ENCODE results near the gene RTRAF. TPM values are rescaled to one million over a fixed set of nuclear protein-coding genes. Genes with fewer than 3 reads are reported as not detected.

RTRAF gene
- total and polyA plus RNA-seq, 10 of the 15 experiments (the other 5 are each of a cell fraction or from before 2014, with no cell fraction given) = 248 to 540 (median 368) TPM

DNA sequence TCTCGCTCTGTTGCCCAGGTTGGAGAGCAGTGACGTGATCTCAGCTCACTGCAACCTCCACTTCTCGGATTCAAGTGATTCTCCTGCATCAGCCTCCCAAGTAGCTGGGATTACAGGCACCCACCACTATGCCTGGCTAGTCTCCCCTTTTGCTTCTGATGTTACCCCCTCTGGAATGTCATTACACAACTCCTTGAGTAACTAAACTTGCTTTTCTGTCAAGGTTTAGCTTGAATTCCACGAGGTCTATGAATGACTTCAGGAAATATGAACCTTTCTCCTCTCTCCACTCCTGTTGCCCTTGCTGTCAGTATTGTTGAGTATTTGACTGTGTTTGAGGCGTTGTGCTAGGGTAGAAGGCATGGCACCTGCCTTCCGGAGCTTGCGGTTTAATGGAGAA is 16.8 kb upstream of the RTRAF start (continued):
- TF ChIP-seq SRF (IDR thresholded peaks at IDR 0.05; ENCODE audit: low read depth in 2 of 2, low read length in 2 of 2) = no peak
- no peak for TF ChIP-seq STAT3 (IDR thresholded peaks at IDR 0.05; ENCODE audit: low read depth, low read length)

DNA sequence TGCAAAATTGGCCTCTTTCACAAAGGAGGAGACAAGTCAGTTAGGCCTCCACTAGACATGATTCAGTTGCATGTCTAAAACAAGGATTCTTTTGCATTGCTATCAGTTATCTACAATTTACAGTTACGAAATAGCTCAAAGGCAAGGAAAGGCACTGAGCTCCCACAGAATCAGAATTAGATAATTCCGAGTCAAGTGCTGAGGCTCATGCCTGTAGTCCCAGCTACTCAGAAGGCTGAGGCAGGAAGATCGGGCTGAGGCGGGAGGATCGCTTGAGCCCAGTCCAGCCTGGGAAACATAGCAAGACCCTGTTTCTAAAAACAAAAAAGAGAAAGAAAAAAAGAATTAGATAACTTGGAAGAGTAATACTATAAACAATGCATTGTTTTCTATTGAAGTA is 12.3 kb upstream of the RTRAF start:
- no peak overlapping the region for H2AFZ ChIP-seq (ENCODE audit: control insufficient read depth, low read depth, low read length)
- H3K79me2 ChIP-seq (ENCODE audit: control insufficient read depth, insufficient read depth, low read length) = no peaks in the 10 kb centered on the region
- ATAC-seq = no peak
- H3K9ac ChIP-seq (ENCODE audit: control insufficient read depth, insufficient read depth, low read length) = no peak overlapping the region
- peaks cover 3% of the 10 kb centered on the region for H3K4me1 ChIP-seq (ENCODE audit: control insufficient read depth, insufficient read depth, low read length)
- no peak for TF ChIP-seq SREBF2 (IDR thresholded peaks at IDR 0.05; ENCODE audit: low read length)
- TF ChIP-seq RBBP5 (conservative IDR thresholded peaks at IDR 0.05) = no peak
- TF ChIP-seq, protein P1, sequence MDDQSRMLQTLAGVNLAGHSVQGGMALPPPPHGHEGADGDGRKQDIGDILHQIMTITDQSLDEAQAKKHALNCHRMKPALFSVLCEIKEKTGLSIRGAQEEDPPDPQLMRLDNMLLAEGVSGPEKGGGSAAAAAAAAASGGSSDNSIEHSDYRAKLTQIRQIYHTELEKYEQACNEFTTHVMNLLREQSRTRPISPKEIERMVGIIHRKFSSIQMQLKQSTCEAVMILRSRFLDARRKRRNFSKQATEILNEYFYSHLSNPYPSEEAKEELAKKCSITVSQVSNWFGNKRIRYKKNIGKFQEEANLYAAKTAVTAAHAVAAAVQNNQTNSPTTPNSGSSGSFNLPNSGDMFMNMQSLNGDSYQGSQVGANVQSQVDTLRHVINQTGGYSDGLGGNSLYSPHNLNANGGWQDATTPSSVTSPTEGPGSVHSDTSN (IDR thresholded peaks at IDR 0.05; ENCODE audit: insufficient replicate concordance, low read depth, low read length) = no peak
- no peak for TF ChIP-seq CREB1 (IDR thresholded peaks at IDR 0.05; ENCODE audit: low read depth)
- TF ChIP-seq ATF7 (IDR thresholded peaks at IDR 0.05; ENCODE audit: low read depth) = no peak
- TF ChIP-seq HCFC1 (IDR thresholded peaks at IDR 0.05; ENCODE audit: low read length) = no peak
- TF ChIP-seq, protein P2, sequence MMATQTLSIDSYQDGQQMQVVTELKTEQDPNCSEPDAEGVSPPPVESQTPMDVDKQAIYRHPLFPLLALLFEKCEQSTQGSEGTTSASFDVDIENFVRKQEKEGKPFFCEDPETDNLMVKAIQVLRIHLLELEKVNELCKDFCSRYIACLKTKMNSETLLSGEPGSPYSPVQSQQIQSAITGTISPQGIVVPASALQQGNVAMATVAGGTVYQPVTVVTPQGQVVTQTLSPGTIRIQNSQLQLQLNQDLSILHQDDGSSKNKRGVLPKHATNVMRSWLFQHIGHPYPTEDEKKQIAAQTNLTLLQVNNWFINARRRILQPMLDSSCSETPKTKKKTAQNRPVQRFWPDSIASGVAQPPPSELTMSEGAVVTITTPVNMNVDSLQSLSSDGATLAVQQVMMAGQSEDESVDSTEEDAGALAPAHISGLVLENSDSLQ (IDR thresholded peaks at IDR 0.05) = no peak
- no peak for TF ChIP-seq ZZZ3 (IDR thresholded peaks at IDR 0.05; ENCODE audit: control insufficient read depth, insufficient read length, low read depth)
- TF ChIP-seq KDM1A (IDR thresholded peaks at IDR 0.05; ENCODE audit: borderline replicate concordance) = no peak
- TF ChIP-seq, protein P3, sequence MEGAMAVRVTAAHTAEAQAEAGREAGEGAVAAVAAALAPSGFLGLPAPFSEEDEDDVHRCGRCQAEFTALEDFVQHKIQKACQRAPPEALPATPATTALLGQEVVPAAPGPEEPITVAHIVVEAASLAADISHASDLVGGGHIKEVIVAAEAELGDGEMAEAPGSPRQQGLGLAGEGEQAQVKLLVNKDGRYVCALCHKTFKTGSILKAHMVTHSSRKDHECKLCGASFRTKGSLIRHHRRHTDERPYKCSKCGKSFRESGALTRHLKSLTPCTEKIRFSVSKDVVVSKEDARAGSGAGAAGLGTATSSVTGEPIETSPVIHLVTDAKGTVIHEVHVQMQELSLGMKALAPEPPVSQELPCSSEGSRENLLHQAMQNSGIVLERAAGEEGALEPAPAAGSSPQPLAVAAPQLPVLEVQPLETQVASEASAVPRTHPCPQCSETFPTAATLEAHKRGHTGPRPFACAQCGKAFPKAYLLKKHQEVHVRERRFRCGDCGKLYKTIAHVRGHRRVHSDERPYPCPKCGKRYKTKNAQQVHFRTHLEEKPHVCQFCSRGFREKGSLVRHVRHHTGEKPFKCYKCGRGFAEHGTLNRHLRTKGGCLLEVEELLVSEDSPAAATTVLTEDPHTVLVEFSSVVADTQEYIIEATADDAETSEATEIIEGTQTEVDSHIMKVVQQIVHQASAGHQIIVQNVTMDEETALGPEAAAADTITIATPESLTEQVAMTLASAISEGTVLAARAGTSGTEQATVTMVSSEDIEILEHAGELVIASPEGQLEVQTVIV (IDR thresholded peaks at IDR 0.05; ENCODE audit: borderline replicate concordance, partially characterized antibody) = no peak
- WGBS (ENCODE audit: insufficient coverage, insufficient replicate concordance, low lambda C conversion rate, missing lambda C conversion rate) = 87% methylated on average over 5 of the region's 5 CpGs
- H3K9me3 ChIP-seq (replicated peaks; ENCODE audit: control insufficient read depth, insufficient read depth, low read length) = no peaks in the 10 kb centered on the region
- SMC1A ChIA-PET (ENCODE audit: uncharacterized antibody, unreplicated experiment) = interaction anchor here (1.0 to 4.3 kb wide), 8 partner anchors 9 to 693 kb away, joined by 3 to 30 read pairs (median 12); partner anchors contain the start of gene GNG2
- H4K20me1 ChIP-seq (ENCODE audit: control insufficient read depth, insufficient read depth) = no peaks in the 10 kb centered on the region
- POLR2A ChIA-PET = no interaction called here
- no peak overlapping the region for H3K27ac ChIP-seq (ENCODE audit: control insufficient read depth, insufficient read depth)
- H3K36me3 ChIP-seq (ENCODE audit: control insufficient read depth in 2 of 2, insufficient read depth in 2 of 2, low read length in 1 of 2) = no peaks in the 10 kb centered on the region
- RAD21 ChIA-PET (ENCODE audit: unreplicated experiment) = interaction anchor here (0.8 to 3.2 kb wide), 4 partner anchors 112 to 198 kb away, joined by 3 to 26 read pairs (median 12); partner anchors contain the start of gene GNG2
- H3K27me3 ChIP-seq (replicated peaks in 1 of 2; ENCODE audit: control insufficient read depth in 2 of 2, insufficient read depth in 2 of 2, low read length in 1 of 2) = no peaks in the 10 kb centered on the region
- no peak for FAIRE-seq
- no peak overlapping the region for H3K4me3 ChIP-seq
- in situ Hi-C loops (cut with MboI) = no loop called here
- DNase-seq (ENCODE audit: low read depth, low spot score) = no peak
- BruUV-seq (replicated peaks) = no TSS peak
- CTCF ChIA-PET = interaction anchor here (0.8 to 7.3 kb wide), 18 partner anchors 12 to 693 kb away, joined by 3 to 67 read pairs (median 10); partner anchors contain the start of gene GNG2
- H3K4me2 ChIP-seq (ENCODE audit: control insufficient read depth, insufficient read depth) = no peak overlapping the region
- intact Hi-C loops (cut with micrococcal nuclease; ENCODE audit: unreplicated experiment) = loop anchor here (5.0 kb wide), 2 partner anchors 115 to 690 kb away; partner anchors contain the start of gene GNG2
